ENCODE measurements around the gene TBPL1. TPM values are rescaled to one million over a fixed set of nuclear protein-coding genes. Genes with fewer than 3 reads are reported as not detected.

TBPL1 gene
- total RNA-seq, 1 experiment from 2014 or later, result 65.6 TPM

- Histone ChIP-seq H3K27me3 (replicated peaks) (no peaks in the 10 kb centered on the region), H3K36me3 (peaks cover 16% of the 10 kb centered on the region; the same call in 1 of the 2 replicates), H3K9me3 (replicated peaks) (no peaks in the 10 kb centered on the region), H3K27ac (no peak overlapping the region), H3K4me1 (replicated peaks) (peaks cover 43% of the 10 kb centered on the region), H3K4me3 (no peak overlapping the region)
- no peak for DNase-seq (ENCODE audit: low read depth in 1 of 2, low spot score in 2 of 2)
Observed at GRCh38 chr6:133992992-133993680, 40.1 kb downstream of the TBPL1 start.

- DNase-seq (ENCODE audit: low read depth in 1 of 2, low spot score in 2 of 2), result no peak
- H3K4me1 ChIP-seq (replicated peaks), result peaks cover 40% of the 10 kb centered on the region
- no peaks in the 10 kb centered on the region for H3K27me3 ChIP-seq (replicated peaks)
- 0 out of 2 replicates have a peak, but pooled peaks cover 2% of the 10 kb centered on the region for H3K36me3 ChIP-seq
- H3K4me3 ChIP-seq, result no peak overlapping the region
- H3K9me3 ChIP-seq (replicated peaks), result no peaks in the 10 kb centered on the region
- H3K27ac ChIP-seq, result no peak overlapping the region
Observed at GRCh38 chr6:133995296-133995695, 42.3 kb downstream of the TBPL1 start.

- DNase-seq (ENCODE audit: low read depth in 1 of 2, low spot score in 2 of 2), result no peak
- Histone ChIP-seq H3K9me3 (replicated peaks) (no peaks in the 10 kb centered on the region), H3K27ac (no peak overlapping the region), H3K4me3 (no peak overlapping the region), H3K4me1 (replicated peaks) (peaks cover 36% of the 10 kb centered on the region), H3K36me3 (no peaks in the 10 kb centered on the region), H3K27me3 (replicated peaks) (no peaks in the 10 kb centered on the region)
Observed at GRCh38 chr6:133995758-133996157, 42.7 kb downstream of the TBPL1 start.

- H3K9me3 ChIP-seq (replicated peaks), result no peaks in the 10 kb centered on the region
- no peak overlapping the region for H3K4me3 ChIP-seq
- H3K27ac ChIP-seq, result no peak overlapping the region
- no peak for DNase-seq (ENCODE audit: low read depth in 1 of 2, low spot score in 2 of 2)
- no peaks in the 10 kb centered on the region for H3K36me3 ChIP-seq
- peaks cover 23% of the 10 kb centered on the region for H3K4me1 ChIP-seq (replicated peaks)
- no peaks in the 10 kb centered on the region for H3K27me3 ChIP-seq (replicated peaks)
Observed at GRCh38 chr6:133997267-133997666, 44.2 kb downstream of the TBPL1 start.

GRCh38 chr6:133999305-133999704, 46.3 kb downstream of the TBPL1 start:
- Histone ChIP-seq H3K36me3 (no peaks in the 10 kb centered on the region), H3K27ac (no peak overlapping the region), H3K4me3 (no peak overlapping the region), H3K27me3 (replicated peaks) (no peaks in the 10 kb centered on the region), H3K4me1 (replicated peaks) (peaks cover 25% of the 10 kb centered on the region), H3K9me3 (replicated peaks) (no peaks in the 10 kb centered on the region)
- no peak for DNase-seq (ENCODE audit: low read depth in 1 of 2, low spot score in 2 of 2)

- no peaks in the 10 kb centered on the region for H3K36me3 ChIP-seq
- H3K9me3 ChIP-seq (replicated peaks), result no peaks in the 10 kb centered on the region
- H3K4me3 ChIP-seq, result no peak overlapping the region
- no peak for DNase-seq (ENCODE audit: low read depth in 1 of 2, low spot score in 2 of 2)
- H3K27ac ChIP-seq, result no peak overlapping the region
- peaks cover 24% of the 10 kb centered on the region for H3K4me1 ChIP-seq (replicated peaks)
- H3K27me3 ChIP-seq (replicated peaks), result no peaks in the 10 kb centered on the region
Observed at GRCh38 chr6:134000443-134000842, 47.4 kb downstream of the TBPL1 start.

- Histone ChIP-seq H3K27me3 (replicated peaks) (no peaks in the 10 kb centered on the region), H3K4me1 (replicated peaks) (peaks cover 11% of the 10 kb centered on the region), H3K36me3 (no peaks in the 10 kb centered on the region), H3K9me3 (replicated peaks) (no peaks in the 10 kb centered on the region), H3K4me3 (no peak overlapping the region), H3K27ac (no peak overlapping the region)
- DNase-seq (ENCODE audit: low read depth in 1 of 2, low spot score in 2 of 2), result no peak
Observed at GRCh38 chr6:134002821-134003220, 49.8 kb downstream of the TBPL1 start.

- DNase-seq (ENCODE audit: low read depth in 1 of 2, low spot score in 2 of 2), result no peak
- Histone ChIP-seq H3K4me3 (no peak overlapping the region), H3K4me1 (replicated peaks) (peaks cover 11% of the 10 kb centered on the region), H3K9me3 (replicated peaks) (no peaks in the 10 kb centered on the region), H3K27ac (no peak overlapping the region), H3K27me3 (replicated peaks) (no peaks in the 10 kb centered on the region), H3K36me3 (no peaks in the 10 kb centered on the region)
Observed at GRCh38 chr6:134003542-134003951, 50.5 kb downstream of the TBPL1 start.

- Histone ChIP-seq H3K27me3 (replicated peaks) (no peaks in the 10 kb centered on the region), H3K36me3 (no peaks in the 10 kb centered on the region), H3K4me1 (replicated peaks) (peaks cover 11% of the 10 kb centered on the region), H3K9me3 (replicated peaks) (no peaks in the 10 kb centered on the region), H3K4me3 (no peak overlapping the region), H3K27ac (no peak overlapping the region)
- DNase-seq (ENCODE audit: low read depth in 1 of 2, low spot score in 2 of 2), result no peak
Observed at GRCh38 chr6:134004714-134005113, 51.7 kb downstream of the TBPL1 start.

- Histone ChIP-seq H3K9me3 (replicated peaks) (no peaks in the 10 kb centered on the region), H3K4me3 (no peak overlapping the region), H3K4me1 (replicated peaks) (peaks cover 11% of the 10 kb centered on the region), H3K36me3 (no peaks in the 10 kb centered on the region), H3K27me3 (replicated peaks) (no peaks in the 10 kb centered on the region), H3K27ac (no peak overlapping the region)
- no peak for DNase-seq (ENCODE audit: low read depth in 1 of 2, low spot score in 2 of 2)
Observed at GRCh38 chr6:134005800-134006199, 52.8 kb downstream of the TBPL1 start.

- no peak for DNase-seq (ENCODE audit: low read depth in 1 of 2, low spot score in 2 of 2)
Observed at GRCh38 chr6:134007077-134007476, 54.1 kb downstream of the TBPL1 start.

GRCh38 chr6:134009876-134010275, 56.9 kb downstream of the TBPL1 start:
- no peak for DNase-seq (ENCODE audit: low read depth in 1 of 2, low spot score in 2 of 2)
- Histone ChIP-seq H3K27me3 (replicated peaks) (no peaks in the 10 kb centered on the region), H3K9me3 (replicated peaks) (no peaks in the 10 kb centered on the region), H3K4me3 (no peak overlapping the region), H3K27ac (no peak overlapping the region), H3K4me1 (replicated peaks) (no peaks in the 10 kb centered on the region), H3K36me3 (no peaks in the 10 kb centered on the region)

More at GRCh38 chr6:134007077-134007476, 54.1 kb downstream of the TBPL1 start:
- Histone ChIP-seq H3K27me3 (replicated peaks) (no peaks in the 10 kb centered on the region), H3K4me1 (replicated peaks) (peaks cover 11% of the 10 kb centered on the region), H3K4me3 (no peak overlapping the region), H3K36me3 (no peaks in the 10 kb centered on the region), H3K9me3 (replicated peaks) (no peaks in the 10 kb centered on the region), H3K27ac (no peak overlapping the region)

GRCh38 chr6:134010400-134010799, 57.4 kb downstream of the TBPL1 start:
- no peak overlapping the region for H3K4me3 ChIP-seq
- no peaks in the 10 kb centered on the region for H3K4me1 ChIP-seq (replicated peaks)
- no peak for DNase-seq (ENCODE audit: low read depth in 1 of 2, low spot score in 2 of 2)
- H3K36me3 ChIP-seq, result no peaks in the 10 kb centered on the region
- H3K27me3 ChIP-seq (replicated peaks), result no peaks in the 10 kb centered on the region
- no peaks in the 10 kb centered on the region for H3K9me3 ChIP-seq (replicated peaks)
- no peak overlapping the region for H3K27ac ChIP-seq

- Histone ChIP-seq H3K4me1 (replicated peaks) (no peaks in the 10 kb centered on the region), H3K36me3 (no peaks in the 10 kb centered on the region), H3K9me3 (replicated peaks) (no peaks in the 10 kb centered on the region), H3K4me3 (no peak overlapping the region), H3K27ac (no peak overlapping the region), H3K27me3 (replicated peaks) (no peaks in the 10 kb centered on the region)
- no peak for DNase-seq (ENCODE audit: low read depth in 1 of 2, low spot score in 2 of 2)
Observed at GRCh38 chr6:134010974-134011373, 58.0 kb downstream of the TBPL1 start.

Data from SJSA1 (cell line).